SK-N-SH (cell line): ENCODE results near the gene OTOS.

Source experiments
- FOXJ3 ChIP-seq: sonication (generic); formaldehyde crosslinking; IDR thresholded peaks from 2 replicates; pipeline ENCODE4 v1.5.1; 2020; ENCODE audit warnings: mild to moderate bottlenecking, missing genetic modification reagents
- FOXM1 ChIP-seq: IDR thresholded peaks from 2 replicates; pipeline ENCODE4 v1.4.0; 2012; ENCODE audit warnings: low read depth, mild to moderate bottlenecking
- JUND ChIP-seq: IDR thresholded peaks from 2 replicates; pipeline ENCODE4 v1.4.0; 2012
- MXI1 ChIP-seq: IDR thresholded peaks from 2 replicates; pipeline ENCODE4 v1.6.1; 2012; ENCODE audit warnings: mild to moderate bottlenecking, low read depth, low read length, improper control_type of control experiment
- NFIC ChIP-seq: IDR thresholded peaks from 2 replicates; pipeline ENCODE4 v1.4.0; 2012; ENCODE audit warnings: borderline replicate concordance
- POLR2AphosphoS5 ChIP-seq: IDR thresholded peaks from 2 replicates; pipeline ENCODE4 v1.6.1; 2012; ENCODE audit warnings: low read depth, low read length
- RCOR1 ChIP-seq: fragments of 150-350 bp; IDR thresholded peaks from 2 replicates; pipeline ENCODE4 v1.6.1; 2017; ENCODE audit warnings: antibody characterized with exemption, low read length
- RFX5 ChIP-seq: IDR thresholded peaks from 2 replicates; pipeline ENCODE4 v1.6.1; 2012; ENCODE audit warnings: mild to moderate bottlenecking, improper control_type of control experiment, low read length
- SMC3 ChIP-seq: IDR thresholded peaks from 2 replicates; pipeline ENCODE4 v1.6.1; 2012; ENCODE audit warnings: low read depth, low read length, improper control_type of control experiment
- YY1 ChIP-seq: IDR thresholded peaks from 2 replicates; pipeline ENCODE4 v1.4.0; 2012; ENCODE audit warnings: low read depth, mild to moderate bottlenecking
- TF ChIP-seq, protein P1 (sequence below): fragments of 200-600 bp; sonication (generic); IDR thresholded peaks from 2 replicates; pipeline ENCODE4 v1.6.1; 2017; ENCODE audit warnings: antibody characterized with exemption, mild to moderate bottlenecking, moderate library complexity
- TF ChIP-seq, protein P2 (sequence below): fragments of 150-350 bp; IDR thresholded peaks from 2 replicates; pipeline ENCODE4 v1.6.1; 2017; ENCODE audit warnings: antibody characterized with exemption, low read length, low read depth, borderline replicate concordance

- TF ChIP-seq POLR2AphosphoS5: no peak
- no peak for TF ChIP-seq NFIC
- TF ChIP-seq, protein P1, sequence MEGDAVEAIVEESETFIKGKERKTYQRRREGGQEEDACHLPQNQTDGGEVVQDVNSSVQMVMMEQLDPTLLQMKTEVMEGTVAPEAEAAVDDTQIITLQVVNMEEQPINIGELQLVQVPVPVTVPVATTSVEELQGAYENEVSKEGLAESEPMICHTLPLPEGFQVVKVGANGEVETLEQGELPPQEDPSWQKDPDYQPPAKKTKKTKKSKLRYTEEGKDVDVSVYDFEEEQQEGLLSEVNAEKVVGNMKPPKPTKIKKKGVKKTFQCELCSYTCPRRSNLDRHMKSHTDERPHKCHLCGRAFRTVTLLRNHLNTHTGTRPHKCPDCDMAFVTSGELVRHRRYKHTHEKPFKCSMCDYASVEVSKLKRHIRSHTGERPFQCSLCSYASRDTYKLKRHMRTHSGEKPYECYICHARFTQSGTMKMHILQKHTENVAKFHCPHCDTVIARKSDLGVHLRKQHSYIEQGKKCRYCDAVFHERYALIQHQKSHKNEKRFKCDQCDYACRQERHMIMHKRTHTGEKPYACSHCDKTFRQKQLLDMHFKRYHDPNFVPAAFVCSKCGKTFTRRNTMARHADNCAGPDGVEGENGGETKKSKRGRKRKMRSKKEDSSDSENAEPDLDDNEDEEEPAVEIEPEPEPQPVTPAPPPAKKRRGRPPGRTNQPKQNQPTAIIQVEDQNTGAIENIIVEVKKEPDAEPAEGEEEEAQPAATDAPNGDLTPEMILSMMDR: no peak
- TF ChIP-seq RFX5: no peak
- TF ChIP-seq FOXM1: no peak
- TF ChIP-seq FOXJ3 (CRISPR knock-in tag): no peak
- TF ChIP-seq MXI1: no peak
- TF ChIP-seq, protein P2, sequence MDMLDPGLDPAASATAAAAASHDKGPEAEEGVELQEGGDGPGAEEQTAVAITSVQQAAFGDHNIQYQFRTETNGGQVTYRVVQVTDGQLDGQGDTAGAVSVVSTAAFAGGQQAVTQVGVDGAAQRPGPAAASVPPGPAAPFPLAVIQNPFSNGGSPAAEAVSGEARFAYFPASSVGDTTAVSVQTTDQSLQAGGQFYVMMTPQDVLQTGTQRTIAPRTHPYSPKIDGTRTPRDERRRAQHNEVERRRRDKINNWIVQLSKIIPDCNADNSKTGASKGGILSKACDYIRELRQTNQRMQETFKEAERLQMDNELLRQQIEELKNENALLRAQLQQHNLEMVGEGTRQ: no peak
- TF ChIP-seq RCOR1: no peak
- no peak for TF ChIP-seq JUND
- no peak for TF ChIP-seq SMC3
- TF ChIP-seq YY1: no peak
Measured at GRCh38 chr2:240166191-240166590, 25.7 kb upstream of the OTOS start.
